ENCODE results near the gene BPHL.

The BPHL gene

GRCh38 chr6:3157131-3157933 lies 38.8 kb downstream of the BPHL start, which contains the start of gene TUBB2A:
Gene TUBB2A, minus strand, starts transcription at chr6:3157544. Its CDS starts 81 bp downstream, at chr6:3157463.
- peak; percentile 88 for DNase-seq (ENCODE audit: low spot score)
- Histone ChIP-seq H3K4me3 (peak within 1 kb of the TSS; percentile 97), H3K27ac (peak within 1 kb of the TSS; percentile 91 to 94)
- peak; percentile 24 for TF ChIP-seq CTCF (IDR thresholded peaks at IDR 0.05)

DNA sequence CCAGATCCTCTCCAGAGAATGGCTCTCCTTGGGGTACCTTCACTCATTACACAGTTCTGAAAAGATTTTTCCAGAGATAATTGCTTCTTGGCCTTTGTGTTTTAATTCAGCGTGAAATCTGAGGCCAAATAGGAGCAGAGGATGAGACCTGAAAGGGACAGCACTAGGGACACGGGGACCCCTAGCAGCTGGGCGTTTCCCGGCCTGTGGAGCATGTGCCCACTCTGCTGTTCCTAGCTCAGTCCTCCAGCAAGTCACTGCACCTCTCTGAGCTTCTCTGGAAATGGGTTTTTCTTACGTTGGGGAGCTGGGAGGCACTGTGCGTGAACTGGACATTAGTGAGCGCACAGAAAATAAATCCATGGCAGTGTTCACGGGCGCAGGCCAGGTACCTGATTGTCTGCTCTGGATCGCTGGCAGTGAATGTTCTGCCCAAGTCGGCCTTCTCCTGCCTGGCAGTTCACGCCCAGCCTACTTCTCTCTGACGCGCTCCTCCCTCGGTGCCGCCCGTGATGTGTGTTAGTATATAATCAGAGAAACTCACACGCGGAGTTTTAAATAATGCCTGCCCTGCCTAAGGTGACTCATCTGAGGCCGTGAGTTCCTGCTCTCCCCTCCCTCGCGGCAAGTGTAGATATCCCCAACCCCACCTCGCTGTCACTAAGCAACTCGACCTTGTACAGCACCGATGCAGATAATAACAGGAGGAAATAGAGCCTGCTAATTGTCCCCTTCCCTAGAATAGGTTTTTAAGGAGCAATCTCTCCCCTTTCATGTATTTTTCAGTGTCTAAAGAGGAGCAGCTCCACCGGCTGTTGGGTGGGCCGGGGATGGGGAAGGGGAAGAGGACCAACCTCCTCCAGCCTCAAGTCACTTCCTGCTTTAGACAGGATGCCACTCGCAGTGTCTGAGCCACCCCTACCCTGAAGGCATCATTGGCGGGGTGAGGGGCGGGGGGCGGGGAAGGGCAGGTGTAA lies 41.6 kb downstream of the BPHL start:
- no peak overlapping the region for H3K4me3 ChIP-seq
- H3K27ac ChIP-seq = peak overlapping the region in 1 of 2 donors; percentile 46
- TF ChIP-seq CTCF (IDR thresholded peaks at IDR 0.05) = no peak
- DNase-seq (ENCODE audit: low spot score) = no peak

GRCh38 chr6:3162067-3162497 lies 43.6 kb downstream of the BPHL start:
- DNase-seq (ENCODE audit: low spot score) = no peak
- peak overlapping the region; percentile 77 for H3K4me3 ChIP-seq

GRCh38 chr6:3162565-3163247 lies 44.2 kb downstream of the BPHL start:
- peak overlapping the region; percentile 85 to 94 for H3K27ac ChIP-seq
- TF ChIP-seq CTCF (IDR thresholded peaks at IDR 0.05) = no peak
- peak; percentile 85 for DNase-seq (ENCODE audit: low spot score)

More at GRCh38 chr6:3162067-3162497, 43.6 kb downstream of the BPHL start:
- peak overlapping the region; percentile 85 to 94 for H3K27ac ChIP-seq
- TF ChIP-seq CTCF (IDR thresholded peaks at IDR 0.05) = no peak

DNA sequence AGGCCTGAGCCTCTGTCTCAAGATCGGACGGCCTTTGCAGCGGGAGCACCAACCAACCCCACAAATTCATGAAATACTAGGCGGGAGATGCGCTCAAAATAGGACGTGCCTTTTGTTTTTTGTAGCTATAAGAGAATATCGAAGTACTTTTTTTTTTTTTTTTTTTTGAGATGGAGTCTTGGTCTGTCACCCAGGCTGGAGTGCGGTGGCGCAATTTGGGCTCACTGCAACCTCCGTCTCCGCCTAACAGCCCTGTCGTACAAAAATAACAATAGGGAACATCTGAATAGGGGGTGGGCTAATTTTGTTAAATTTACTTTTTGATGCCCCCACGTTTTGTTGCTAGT lies 44.7 kb downstream of the BPHL start:
- Histone ChIP-seq H3K27ac (peak overlapping the region; percentile 85 to 94), H3K4me3 (peak overlapping the region; percentile 77)
- TF ChIP-seq CTCF (IDR thresholded peaks at IDR 0.05) = no peak
- no peak for DNase-seq (ENCODE audit: low spot score)

More at GRCh38 chr6:3162565-3163247, 44.2 kb downstream of the BPHL start:
- H3K4me3 ChIP-seq = peak overlapping the region; percentile 77

GRCh38 chr6:3164388-3164787 lies 45.9 kb downstream of the BPHL start:
- no peak for TF ChIP-seq CTCF (IDR thresholded peaks at IDR 0.05)
- Histone ChIP-seq H3K27ac (no peak overlapping the region), H3K4me3 (no peak overlapping the region)
- DNase-seq (ENCODE audit: low spot score) = no peak
